Measurements from ENCODE around the gene SYT15.
"Not testable (repeated sequence)": the region's sequence is repeated elsewhere in the genome, so short reads cannot be mapped to it uniquely, and the experiment has no call there.

DNA sequence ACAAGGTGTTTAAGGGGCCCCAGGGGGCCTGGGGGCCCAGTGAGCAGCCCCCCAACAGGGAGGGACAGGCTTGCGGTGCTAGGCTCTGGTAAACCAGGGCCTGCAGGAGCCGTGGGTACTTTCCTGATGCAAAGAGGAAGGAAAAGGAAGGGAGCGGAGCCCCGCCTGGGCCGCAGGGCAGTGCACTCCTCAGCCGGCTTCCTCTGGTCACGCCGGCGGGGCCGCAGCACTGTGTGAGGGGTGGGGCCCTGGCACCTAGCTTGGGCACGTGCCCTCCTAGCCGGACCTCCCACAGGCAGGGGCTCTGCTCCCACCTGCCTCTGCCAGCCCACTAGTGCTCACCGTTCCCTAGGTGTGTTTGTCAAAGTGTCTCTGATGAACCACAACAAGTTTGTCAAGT lies 6.3 kb downstream of the SYT15 start:
- not testable (repeated sequence) for TF ChIP-seq POLR2A (IDR thresholded peaks at IDR 0.05)
- TF ChIP-seq, protein P1, sequence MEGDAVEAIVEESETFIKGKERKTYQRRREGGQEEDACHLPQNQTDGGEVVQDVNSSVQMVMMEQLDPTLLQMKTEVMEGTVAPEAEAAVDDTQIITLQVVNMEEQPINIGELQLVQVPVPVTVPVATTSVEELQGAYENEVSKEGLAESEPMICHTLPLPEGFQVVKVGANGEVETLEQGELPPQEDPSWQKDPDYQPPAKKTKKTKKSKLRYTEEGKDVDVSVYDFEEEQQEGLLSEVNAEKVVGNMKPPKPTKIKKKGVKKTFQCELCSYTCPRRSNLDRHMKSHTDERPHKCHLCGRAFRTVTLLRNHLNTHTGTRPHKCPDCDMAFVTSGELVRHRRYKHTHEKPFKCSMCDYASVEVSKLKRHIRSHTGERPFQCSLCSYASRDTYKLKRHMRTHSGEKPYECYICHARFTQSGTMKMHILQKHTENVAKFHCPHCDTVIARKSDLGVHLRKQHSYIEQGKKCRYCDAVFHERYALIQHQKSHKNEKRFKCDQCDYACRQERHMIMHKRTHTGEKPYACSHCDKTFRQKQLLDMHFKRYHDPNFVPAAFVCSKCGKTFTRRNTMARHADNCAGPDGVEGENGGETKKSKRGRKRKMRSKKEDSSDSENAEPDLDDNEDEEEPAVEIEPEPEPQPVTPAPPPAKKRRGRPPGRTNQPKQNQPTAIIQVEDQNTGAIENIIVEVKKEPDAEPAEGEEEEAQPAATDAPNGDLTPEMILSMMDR (IDR thresholded peaks at IDR 0.05) = not testable (repeated sequence)

Measured in tibial nerve (tissue), 3 donors.